Measurements from ENCODE around the gene STXBP5L. TPM values are rescaled to one million over a fixed set of nuclear protein-coding genes. Genes with fewer than 3 reads are reported as not detected.

STXBP5L gene
- total and polyA plus RNA-seq, 2 donors = 0.02 to 0.33 TPM

DNA sequence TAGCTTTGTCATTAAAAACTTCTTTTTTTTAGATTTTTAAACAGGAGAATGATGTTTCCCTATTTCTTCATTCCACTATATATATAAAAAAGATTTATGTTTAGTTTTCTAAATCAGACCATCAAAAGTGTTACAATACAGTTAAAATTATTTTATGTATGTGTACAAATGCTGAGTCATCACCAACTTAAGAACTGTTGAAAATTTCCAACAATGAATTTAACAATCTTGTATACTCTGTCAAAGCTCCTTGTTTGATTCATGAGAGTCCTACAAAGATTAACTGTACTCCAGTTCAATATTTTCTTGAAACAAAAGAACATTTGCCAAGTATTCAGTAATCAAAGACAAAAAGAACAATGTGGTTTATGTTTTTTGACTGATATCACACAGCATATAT lies 555.7 kb downstream of the STXBP5L start:
- Histone ChIP-seq H3K4me1 (ENCODE audit: control insufficient read depth in 2 of 2, insufficient read depth in 2 of 2, low read length in 2 of 2) (no peaks in the 10 kb centered on the region), H3K27me3 (ENCODE audit: control insufficient read depth in 2 of 2, insufficient read depth in 1 of 2, low read length in 1 of 2) (no peaks in the 10 kb centered on the region), H3K9me3 (ENCODE audit: control insufficient read depth in 2 of 2, insufficient read depth in 1 of 2, low read length in 1 of 2) (no peaks in the 10 kb centered on the region), H3K36me3 (ENCODE audit: control insufficient read depth in 2 of 2, insufficient read depth in 2 of 2, low read length in 1 of 2) (peaks cover 13 to 40% of the 10 kb centered on the region in 2 donors), H3K27ac (ENCODE audit: low read depth in 1 of 2, low read length in 1 of 2) (no peak overlapping the region), H3K4me3 (ENCODE audit: low read length in 2 of 2) (no peak overlapping the region)
- no peak for DNase-seq (ENCODE audit: low read depth in 6 of 9, low spot score in 9 of 9)

- Histone ChIP-seq H3K4me3 (ENCODE audit: low read length in 2 of 2) (no peak overlapping the region), H3K4me1 (ENCODE audit: control insufficient read depth in 2 of 2, insufficient read depth in 2 of 2, low read length in 2 of 2) (no peaks in the 10 kb centered on the region), H3K36me3 (ENCODE audit: control insufficient read depth in 2 of 2, insufficient read depth in 2 of 2, low read length in 1 of 2) (peaks cover 12 to 34% of the 10 kb centered on the region in 2 donors), H3K27me3 (ENCODE audit: control insufficient read depth in 2 of 2, insufficient read depth in 1 of 2, low read length in 1 of 2) (no peaks in the 10 kb centered on the region), H3K9me3 (ENCODE audit: control insufficient read depth in 2 of 2, insufficient read depth in 1 of 2, low read length in 1 of 2) (no peaks in the 10 kb centered on the region), H3K27ac (ENCODE audit: low read depth in 1 of 2, low read length in 1 of 2) (no peak overlapping the region)
- DNase-seq (ENCODE audit: low read depth in 6 of 9, low spot score in 9 of 9) = no peak
- WGBS = 95% methylated on average over 2 of the region's 2 CpGs
These were observed 559.1 kb downstream of the STXBP5L start for GRCh38 chr3:121467085-121467484.

DNA sequence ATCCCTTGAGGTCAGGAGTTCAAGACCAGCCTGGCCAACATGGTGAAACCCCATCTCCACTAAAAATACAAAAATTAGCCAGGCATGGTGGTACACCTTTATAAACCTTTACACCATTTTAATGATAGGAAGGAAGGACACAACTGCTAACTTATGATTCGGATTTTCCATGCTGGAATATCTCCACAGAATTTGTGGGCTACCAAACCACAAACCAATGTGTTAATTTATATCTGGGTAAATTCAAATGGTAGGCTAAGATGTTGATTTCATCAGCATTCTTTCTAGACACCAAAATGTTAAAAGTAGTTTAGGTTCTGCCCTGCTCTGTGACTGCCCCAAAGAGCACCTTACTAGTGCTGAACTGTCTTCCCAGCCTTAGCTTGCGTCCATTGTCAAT lies 565.0 kb downstream of the STXBP5L start:
- Histone ChIP-seq H3K27ac (ENCODE audit: low read depth in 1 of 2, low read length in 1 of 2) (no peak overlapping the region), H3K36me3 (ENCODE audit: control insufficient read depth in 2 of 2, insufficient read depth in 2 of 2, low read length in 1 of 2) (peaks cover 7 to 33% of the 10 kb centered on the region in 2 donors), H3K4me3 (ENCODE audit: low read length in 2 of 2) (no peak overlapping the region), H3K4me1 (ENCODE audit: control insufficient read depth in 2 of 2, insufficient read depth in 2 of 2, low read length in 2 of 2) (no peaks in the 10 kb centered on the region), H3K27me3 (ENCODE audit: control insufficient read depth in 2 of 2, insufficient read depth in 1 of 2, low read length in 1 of 2) (no peaks in the 10 kb centered on the region), H3K9me3 (ENCODE audit: control insufficient read depth in 2 of 2, insufficient read depth in 1 of 2, low read length in 1 of 2) (no peaks in the 10 kb centered on the region)
- 98% methylated on average over 2 of the region's 2 CpGs for WGBS
- DNase-seq (ENCODE audit: low read depth in 6 of 9, low spot score in 9 of 9) = no peak

Other genes starting within 250 kb of the STXBP5L start
- gene HGD, start 226.0 kb upstream of the STXBP5L start, total RNA-seq = 0.38 TPM
- 1.9 TPM for gene HGD, start 226.0 kb upstream of the STXBP5L start, polyA plus RNA-seq
- gene RABL3, start 165.7 kb upstream of the STXBP5L start, total RNA-seq = 14.8 TPM
- gene RABL3, start 165.7 kb upstream of the STXBP5L start, polyA plus RNA-seq = 8.5 TPM
- gene GTF2E1, start 165.5 kb upstream of the STXBP5L start, total RNA-seq = 15.5 TPM
- 11.1 TPM for gene GTF2E1, start 165.5 kb upstream of the STXBP5L start, polyA plus RNA-seq